ENCODE data around the gene SFTPA1.
"Not testable (repeated sequence)": the region's sequence is repeated elsewhere in the genome, so short reads cannot be mapped to it uniquely, and the experiment has no call there.

Gene SFTPA1

DNA sequence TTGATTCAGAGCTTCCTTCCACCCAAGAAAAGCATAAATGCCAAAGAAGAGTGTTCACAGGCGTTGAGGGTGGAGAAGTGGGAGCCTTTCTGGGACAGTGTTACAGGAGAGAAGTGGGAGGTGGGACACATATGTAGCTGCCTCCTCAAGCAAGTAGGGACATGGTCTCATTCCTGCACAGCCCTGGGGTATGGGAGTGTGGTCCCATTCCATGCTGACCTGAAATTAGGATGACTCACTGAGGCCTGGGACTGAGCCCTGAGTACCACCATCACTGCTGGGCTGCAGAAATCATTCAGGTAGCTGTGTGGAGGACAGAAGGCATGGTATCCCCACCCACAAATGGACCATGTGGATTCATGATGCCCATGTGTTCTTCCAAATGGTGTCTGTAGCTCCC lies 17.4 kb upstream of the SFTPA1 start:
- Histone ChIP-seq H3K4me3 (ENCODE audit: low read length) (no peak overlapping the region), H3K27me3 (ENCODE audit: insufficient read depth, low read length) (peaks cover 2% of the 10 kb centered on the region), H3K36me3 (ENCODE audit: insufficient read depth, low read length) (no peaks in the 10 kb centered on the region), H3K4me1 (ENCODE audit: insufficient read depth, low read length) (no peaks in the 10 kb centered on the region), H3K9me3 (ENCODE audit: low read length) (peaks cover 3% of the 10 kb centered on the region), H2AFZ (ENCODE audit: low read depth, low read length) (no peak overlapping the region)

DNA sequence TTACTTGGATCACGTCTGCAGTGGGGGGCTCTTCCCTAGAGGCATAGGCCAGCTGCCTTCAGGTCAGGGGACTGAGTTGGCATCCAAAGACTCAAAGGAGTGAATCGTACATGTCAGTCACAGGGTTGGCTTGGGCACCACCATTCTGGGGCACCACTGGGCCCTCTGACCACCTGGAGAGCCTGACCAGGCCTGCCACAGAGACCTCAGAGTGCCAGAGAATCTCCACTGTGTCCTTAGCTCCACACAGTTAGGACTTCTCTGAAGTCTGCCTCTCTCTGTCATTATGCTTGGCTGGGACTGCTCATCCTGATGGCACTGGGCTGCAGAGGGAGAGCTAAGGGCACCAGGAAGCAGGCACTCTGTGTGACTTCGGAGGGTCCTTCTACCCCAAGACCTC lies 16.2 kb upstream of the SFTPA1 start:
- not testable (repeated sequence) for H3K4me1 ChIP-seq (ENCODE audit: insufficient read depth, low read length); H3K9me3 ChIP-seq (ENCODE audit: low read length)

DNA sequence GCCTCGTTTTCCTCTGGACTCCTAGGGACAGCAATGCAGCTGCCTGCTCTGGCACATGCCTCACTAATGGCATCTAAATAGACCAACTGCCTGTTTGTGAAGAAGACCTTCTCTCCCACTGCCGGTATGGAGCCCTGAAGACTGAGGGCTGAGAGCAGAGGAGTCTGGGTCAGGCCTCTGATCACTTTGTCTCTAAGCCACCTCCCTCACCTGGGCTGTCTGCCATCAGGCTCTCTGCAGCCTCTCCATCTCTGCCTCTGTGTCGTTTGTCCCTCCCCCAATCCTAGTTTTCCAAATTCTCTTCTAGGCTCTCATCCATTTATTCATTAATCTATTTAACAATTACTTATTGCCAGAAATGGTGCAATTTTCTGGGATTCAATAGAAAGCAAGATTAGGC lies 15.2 kb upstream of the SFTPA1 start:
- Histone ChIP-seq H2AFZ (ENCODE audit: low read depth, low read length) (no peak overlapping the region), H3K27me3 (ENCODE audit: insufficient read depth, low read length) (no peaks in the 10 kb centered on the region), H3K4me3 (ENCODE audit: low read length) (no peak overlapping the region)

More for the DNA sequence above, 16.2 kb upstream of the SFTPA1 start:
- not testable (repeated sequence) for H2AFZ ChIP-seq (ENCODE audit: low read depth, low read length); H3K27me3 ChIP-seq (ENCODE audit: insufficient read depth, low read length); H3K4me3 ChIP-seq (ENCODE audit: low read length); H3K36me3 ChIP-seq (ENCODE audit: insufficient read depth, low read length)

DNA sequence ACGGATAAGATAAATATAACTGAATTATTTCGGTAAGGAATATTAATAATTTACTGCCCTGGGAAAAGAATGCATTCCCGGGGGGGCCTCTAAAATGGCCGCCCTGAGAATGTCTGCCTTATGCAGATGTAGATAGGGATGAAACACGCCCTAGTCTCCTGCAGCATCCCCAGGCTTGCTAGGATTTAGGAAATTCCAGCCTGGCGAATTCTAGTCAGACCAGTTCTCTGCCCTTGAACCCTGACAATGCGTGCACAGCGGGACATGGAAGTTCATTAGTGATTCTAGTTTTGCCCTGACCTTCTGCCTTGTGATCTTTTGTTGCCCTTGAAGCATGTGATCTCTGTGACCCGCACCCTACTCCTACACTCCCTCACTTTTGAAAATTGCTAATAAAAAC lies 11.1 kb upstream of the SFTPA1 start:
- not testable (repeated sequence) for H2AFZ ChIP-seq (ENCODE audit: low read depth, low read length); H3K36me3 ChIP-seq (ENCODE audit: insufficient read depth, low read length); H3K9me3 ChIP-seq (ENCODE audit: low read length); H3K27me3 ChIP-seq (ENCODE audit: insufficient read depth, low read length); H3K4me3 ChIP-seq (ENCODE audit: low read length); H3K4me1 ChIP-seq (ENCODE audit: insufficient read depth, low read length)

More for the DNA sequence above, 15.2 kb upstream of the SFTPA1 start:
- Histone ChIP-seq H3K9me3 (ENCODE audit: low read length) (peaks cover 3% of the 10 kb centered on the region), H3K4me1 (ENCODE audit: insufficient read depth, low read length) (peaks cover 4% of the 10 kb centered on the region), H3K36me3 (ENCODE audit: insufficient read depth, low read length) (no peaks in the 10 kb centered on the region)

DNA sequence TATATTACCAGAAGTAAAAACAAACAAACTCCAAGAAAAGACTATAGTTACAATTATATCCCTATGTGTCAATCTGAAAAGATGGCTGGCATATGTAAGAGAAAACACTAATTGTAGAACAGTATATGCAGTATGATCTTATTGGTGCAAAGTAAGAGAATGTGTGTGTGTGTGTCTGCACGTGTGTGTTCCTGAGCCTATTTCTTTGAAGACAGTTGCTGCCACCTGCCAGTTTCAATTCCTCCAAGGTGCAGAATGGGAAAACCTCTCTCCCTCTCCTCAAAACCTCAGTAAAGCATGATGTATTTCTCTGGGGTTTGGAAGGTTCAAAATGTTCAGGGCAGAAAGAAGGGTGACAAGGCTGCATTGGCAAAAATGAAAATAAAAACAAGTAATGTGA lies 8.8 kb upstream of the SFTPA1 start:
- no peaks in the 10 kb centered on the region for H3K27me3 ChIP-seq (ENCODE audit: insufficient read depth, low read length)
- H2AFZ ChIP-seq (ENCODE audit: low read depth, low read length), result no peak overlapping the region
- H3K4me3 ChIP-seq (ENCODE audit: low read length), result no peak overlapping the region
- H3K4me1 ChIP-seq (ENCODE audit: insufficient read depth, low read length), result peaks cover 4% of the 10 kb centered on the region
- peaks cover 3% of the 10 kb centered on the region for H3K9me3 ChIP-seq (ENCODE audit: low read length)
- H3K36me3 ChIP-seq (ENCODE audit: insufficient read depth, low read length), result no peaks in the 10 kb centered on the region

DNA sequence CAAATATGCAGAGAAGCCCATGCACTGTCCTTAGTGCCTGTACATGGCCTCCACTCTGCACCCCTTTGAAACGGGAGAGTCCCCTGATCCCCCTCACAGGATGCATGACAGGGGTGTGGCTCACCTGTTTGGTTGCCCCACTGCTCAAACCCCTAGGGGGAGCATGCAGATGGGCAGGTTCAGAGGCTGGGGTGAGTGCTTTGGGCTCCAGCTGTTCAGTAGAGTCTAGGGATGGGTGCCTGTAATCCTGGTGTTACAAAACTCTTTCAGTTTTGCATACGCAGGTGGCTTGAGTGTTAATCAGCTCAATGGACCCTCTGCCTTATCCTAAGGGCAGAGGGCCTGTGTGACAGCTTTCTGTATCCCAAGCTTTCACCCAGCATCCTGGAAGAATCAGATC lies 7.8 kb upstream of the SFTPA1 start:
- Histone ChIP-seq H3K27me3 (ENCODE audit: insufficient read depth, low read length) (no peaks in the 10 kb centered on the region), H3K9me3 (ENCODE audit: low read length) (no peaks in the 10 kb centered on the region), H2AFZ (ENCODE audit: low read depth, low read length) (no peak overlapping the region), H3K36me3 (ENCODE audit: insufficient read depth, low read length) (no peaks in the 10 kb centered on the region), H3K4me1 (ENCODE audit: insufficient read depth, low read length) (peaks cover 4% of the 10 kb centered on the region), H3K4me3 (ENCODE audit: low read length) (no peak overlapping the region)

DNA sequence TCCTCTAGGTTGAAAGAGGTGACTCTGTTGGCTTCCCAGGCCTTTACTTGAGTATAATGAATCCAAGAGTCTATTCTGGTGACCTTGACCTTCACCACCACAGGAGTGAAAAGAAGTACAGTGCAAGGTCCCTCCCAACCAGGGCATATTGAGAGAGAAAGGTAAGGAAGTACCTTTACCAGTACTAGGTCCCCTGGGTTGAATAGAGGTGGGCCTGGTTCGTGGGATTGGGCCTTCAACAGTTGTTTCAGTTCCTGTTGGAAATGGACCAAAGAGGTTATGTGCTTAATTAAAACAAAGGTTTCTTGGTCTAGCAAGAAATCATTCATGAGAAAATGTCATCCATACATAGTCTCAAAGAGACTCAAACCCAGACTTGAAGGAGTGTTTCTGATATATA lies 6.4 kb upstream of the SFTPA1 start:
- no peaks in the 10 kb centered on the region for H3K9me3 ChIP-seq (ENCODE audit: low read length)
- H3K4me1 ChIP-seq (ENCODE audit: insufficient read depth, low read length), result peaks cover 4% of the 10 kb centered on the region
- H2AFZ ChIP-seq (ENCODE audit: low read depth, low read length), result no peak overlapping the region
- H3K27me3 ChIP-seq (ENCODE audit: insufficient read depth, low read length), result no peaks in the 10 kb centered on the region
- no peak overlapping the region for H3K4me3 ChIP-seq (ENCODE audit: low read length)
- H3K36me3 ChIP-seq (ENCODE audit: insufficient read depth, low read length), result no peaks in the 10 kb centered on the region

DNA sequence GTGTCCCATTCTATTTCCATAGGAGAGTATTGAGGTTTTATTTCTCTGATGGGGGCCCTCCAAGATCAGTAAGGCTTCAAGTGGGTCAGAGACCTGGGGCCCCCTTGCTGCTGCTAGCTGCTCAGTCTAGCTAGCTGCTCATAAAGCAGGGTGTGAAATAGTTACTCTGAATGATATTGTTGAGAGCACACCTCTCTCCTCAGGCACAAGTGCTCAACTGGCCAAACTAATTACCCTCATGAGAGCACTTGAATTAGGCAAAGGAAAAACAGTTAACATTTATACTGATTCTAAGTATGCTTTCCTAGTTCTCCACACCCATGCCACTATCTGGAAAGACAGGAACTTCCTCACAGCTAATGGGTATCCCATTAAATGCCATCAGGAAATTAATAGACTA lies 5.4 kb upstream of the SFTPA1 start:
- no peaks in the 10 kb centered on the region for H3K36me3 ChIP-seq (ENCODE audit: insufficient read depth, low read length)
- H2AFZ ChIP-seq (ENCODE audit: low read depth, low read length), result no peak overlapping the region
- no peaks in the 10 kb centered on the region for H3K4me1 ChIP-seq (ENCODE audit: insufficient read depth, low read length)
- H3K27me3 ChIP-seq (ENCODE audit: insufficient read depth, low read length), result no peaks in the 10 kb centered on the region
- H3K4me3 ChIP-seq (ENCODE audit: low read length), result no peak overlapping the region
- no peaks in the 10 kb centered on the region for H3K9me3 ChIP-seq (ENCODE audit: low read length)

DNA sequence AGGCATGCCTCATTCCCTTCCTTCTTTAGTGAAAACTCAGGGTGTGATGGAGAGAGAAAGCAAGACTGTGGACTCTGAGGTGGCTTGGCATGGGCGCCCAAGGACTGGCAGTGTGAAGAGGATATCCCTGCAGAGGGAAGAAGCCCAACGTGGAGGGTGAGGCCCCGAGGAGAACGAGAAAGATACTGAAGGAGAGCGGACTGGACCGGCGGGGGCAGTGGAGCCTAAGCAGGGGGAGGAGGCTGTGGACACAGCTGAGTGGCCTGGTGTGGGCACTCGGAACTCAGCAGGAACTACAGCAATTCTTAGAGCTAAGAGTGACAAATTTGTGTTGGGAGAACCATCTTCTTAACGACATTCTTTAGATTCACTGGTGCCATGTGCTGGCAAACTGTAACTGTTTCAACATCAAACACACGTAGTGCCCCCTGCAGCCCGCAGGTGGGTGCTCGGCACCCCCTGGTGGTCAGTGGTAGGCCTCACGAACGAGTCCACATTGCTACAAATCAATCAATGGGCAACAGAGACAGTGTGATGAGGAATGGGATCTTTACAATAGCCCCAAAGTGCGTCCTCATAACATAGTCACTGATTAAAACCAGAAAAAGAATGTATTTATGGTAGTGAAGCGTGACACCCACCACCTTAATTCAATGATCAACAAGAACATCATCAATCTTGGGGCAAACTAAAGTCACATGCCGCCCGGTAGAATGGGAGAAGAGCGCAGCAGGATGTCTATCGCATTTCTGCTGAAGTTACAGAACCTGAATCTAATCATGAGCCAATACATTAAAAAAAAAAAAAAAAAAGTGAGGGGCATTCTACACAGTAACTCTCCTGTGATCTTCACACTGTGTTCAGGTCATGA lies 2.0 kb upstream of the SFTPA1 start:
- Histone ChIP-seq H2AFZ (ENCODE audit: low read depth, low read length) (no peak overlapping the region), H3K36me3 (ENCODE audit: insufficient read depth, low read length) (no peaks in the 10 kb centered on the region), H3K27me3 (ENCODE audit: insufficient read depth, low read length) (no peaks in the 10 kb centered on the region), H3K9me3 (ENCODE audit: low read length) (no peaks in the 10 kb centered on the region), H3K4me1 (ENCODE audit: insufficient read depth, low read length) (no peaks in the 10 kb centered on the region), H3K4me3 (ENCODE audit: low read length) (no peak overlapping the region)

DNA sequence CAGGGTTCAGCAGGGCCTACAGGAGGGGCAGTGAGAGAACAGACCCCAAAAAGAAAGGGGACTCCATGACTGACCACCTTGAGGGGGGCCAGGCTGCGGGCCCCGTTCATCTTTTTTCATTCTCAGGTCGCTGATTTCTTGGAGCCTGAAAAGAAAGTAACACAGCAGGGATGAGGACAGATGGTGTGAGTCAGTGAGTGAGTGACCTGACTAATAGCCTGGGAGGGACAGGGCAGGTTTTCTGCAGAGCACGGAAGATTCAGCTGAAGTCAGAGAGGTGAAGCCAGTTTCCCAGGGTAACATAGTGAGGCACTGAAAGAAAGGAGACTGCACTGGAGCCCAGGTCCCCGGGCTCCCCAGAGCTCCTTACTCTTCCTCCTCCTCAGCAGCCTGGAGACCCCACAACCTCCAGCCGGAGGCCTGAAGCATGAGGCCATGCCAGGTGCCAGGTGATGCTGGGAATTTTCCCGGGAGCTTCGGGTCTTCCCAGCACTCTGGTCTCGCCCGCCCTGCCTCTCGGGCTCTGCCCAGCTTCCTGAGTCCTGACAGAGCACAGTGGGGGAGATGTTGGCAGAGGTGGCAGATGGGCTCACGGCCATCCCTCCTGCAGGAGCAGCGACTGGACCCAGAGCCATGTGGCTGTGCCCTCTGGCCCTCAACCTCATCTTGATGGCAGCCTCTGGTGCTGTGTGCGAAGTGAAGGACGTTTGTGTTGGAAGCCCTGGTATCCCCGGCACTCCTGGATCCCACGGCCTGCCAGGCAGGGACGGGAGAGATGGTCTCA lies 646 bp downstream of the SFTPA1 start:
- not testable (repeated sequence) for H3K4me1 ChIP-seq (ENCODE audit: insufficient read depth, low read length); H2AFZ ChIP-seq (ENCODE audit: low read depth, low read length); H3K9me3 ChIP-seq (ENCODE audit: low read length); H3K27me3 ChIP-seq (ENCODE audit: insufficient read depth, low read length); H3K36me3 ChIP-seq (ENCODE audit: insufficient read depth, low read length); H3K4me3 ChIP-seq (ENCODE audit: low read length)

DNA sequence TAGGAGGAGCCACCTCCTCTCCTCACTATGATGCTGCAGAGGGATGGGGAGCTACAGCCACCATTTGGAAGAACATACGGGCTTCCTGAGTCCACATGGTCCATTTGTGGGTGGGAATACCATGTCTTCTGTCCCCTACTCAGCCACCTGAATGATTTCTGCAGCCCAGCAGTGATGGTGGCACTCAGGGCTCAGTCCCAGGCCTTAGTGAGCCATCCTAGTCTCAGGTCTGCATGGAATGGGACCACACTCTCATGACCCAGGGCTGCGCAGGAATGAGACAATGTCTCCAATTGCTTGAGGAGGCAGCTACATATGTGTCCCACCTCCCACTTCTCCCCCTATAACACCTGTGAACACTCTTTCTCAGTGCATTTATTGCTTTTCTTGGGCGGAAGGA lies 4.8 kb downstream of the SFTPA1 start:
- H2AFZ ChIP-seq (ENCODE audit: low read depth, low read length), result no peak overlapping the region
- H3K4me1 ChIP-seq (ENCODE audit: insufficient read depth, low read length), result no peaks in the 10 kb centered on the region
- no peaks in the 10 kb centered on the region for H3K27me3 ChIP-seq (ENCODE audit: insufficient read depth, low read length)
- no peaks in the 10 kb centered on the region for H3K36me3 ChIP-seq (ENCODE audit: insufficient read depth, low read length)
- no peaks in the 10 kb centered on the region for H3K9me3 ChIP-seq (ENCODE audit: low read length)
- no peak overlapping the region for H3K4me3 ChIP-seq (ENCODE audit: low read length)

DNA sequence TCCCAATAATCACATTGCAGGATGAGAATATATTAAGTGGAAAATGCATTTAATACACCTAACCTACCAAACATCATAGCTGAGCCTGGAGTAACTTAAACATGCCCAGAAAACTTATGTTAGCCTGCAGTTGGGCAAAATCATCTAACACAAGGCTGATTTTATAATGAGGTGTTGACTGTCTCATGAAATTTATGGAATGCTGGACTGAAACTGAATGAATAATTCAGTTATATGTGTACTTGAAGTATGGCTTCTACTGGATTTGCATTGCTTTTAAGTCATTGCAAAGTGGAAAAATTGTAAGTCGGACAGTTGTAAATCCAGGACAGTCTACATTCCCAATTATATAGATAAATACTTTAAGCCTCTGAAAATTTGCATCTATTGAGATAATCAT lies 5.4 kb downstream of the SFTPA1 start:
- H3K4me1 ChIP-seq (ENCODE audit: insufficient read depth, low read length), result no peaks in the 10 kb centered on the region
- no peaks in the 10 kb centered on the region for H3K9me3 ChIP-seq (ENCODE audit: low read length)
- H3K36me3 ChIP-seq (ENCODE audit: insufficient read depth, low read length), result no peaks in the 10 kb centered on the region
- H2AFZ ChIP-seq (ENCODE audit: low read depth, low read length), result no peak overlapping the region
- no peaks in the 10 kb centered on the region for H3K27me3 ChIP-seq (ENCODE audit: insufficient read depth, low read length)
- no peak overlapping the region for H3K4me3 ChIP-seq (ENCODE audit: low read length)

DNA sequence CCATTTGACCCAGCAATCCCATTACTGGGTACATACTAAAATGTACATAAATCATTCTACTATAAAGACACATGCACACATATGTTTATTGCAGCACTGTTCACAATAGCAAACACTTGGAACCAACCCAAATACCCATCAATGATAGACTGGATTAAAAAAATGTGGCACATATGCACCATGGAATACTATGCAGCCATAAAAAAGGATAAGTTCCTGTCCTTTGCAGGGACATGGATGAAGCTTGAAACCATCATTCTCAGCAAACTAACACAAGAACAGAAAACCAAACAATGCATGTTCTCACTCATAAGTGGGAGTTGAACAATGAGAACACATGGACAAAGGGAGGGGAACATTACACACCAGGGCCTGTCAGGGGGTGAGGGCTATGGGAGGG lies 12.9 kb downstream of the SFTPA1 start:
- not testable (repeated sequence) for H3K4me3 ChIP-seq (ENCODE audit: low read length); H2AFZ ChIP-seq (ENCODE audit: low read depth, low read length); H3K27me3 ChIP-seq (ENCODE audit: insufficient read depth, low read length); H3K4me1 ChIP-seq (ENCODE audit: insufficient read depth, low read length); H3K36me3 ChIP-seq (ENCODE audit: insufficient read depth, low read length); H3K9me3 ChIP-seq (ENCODE audit: low read length)
